GM18502 (cell line): ENCODE measurements around the gene P2RY11.

Source experiments
- ATAC-seq: cut with Tn5 transposase; IDR thresholded peaks from one replicate; pipeline ENCODE4 v1.9.1; 2021; ENCODE audit warnings: mild to moderate bottlenecking; ENCODE audit not compliant: unreplicated experiment, poor library complexity

The P2RY11 gene

DNA sequence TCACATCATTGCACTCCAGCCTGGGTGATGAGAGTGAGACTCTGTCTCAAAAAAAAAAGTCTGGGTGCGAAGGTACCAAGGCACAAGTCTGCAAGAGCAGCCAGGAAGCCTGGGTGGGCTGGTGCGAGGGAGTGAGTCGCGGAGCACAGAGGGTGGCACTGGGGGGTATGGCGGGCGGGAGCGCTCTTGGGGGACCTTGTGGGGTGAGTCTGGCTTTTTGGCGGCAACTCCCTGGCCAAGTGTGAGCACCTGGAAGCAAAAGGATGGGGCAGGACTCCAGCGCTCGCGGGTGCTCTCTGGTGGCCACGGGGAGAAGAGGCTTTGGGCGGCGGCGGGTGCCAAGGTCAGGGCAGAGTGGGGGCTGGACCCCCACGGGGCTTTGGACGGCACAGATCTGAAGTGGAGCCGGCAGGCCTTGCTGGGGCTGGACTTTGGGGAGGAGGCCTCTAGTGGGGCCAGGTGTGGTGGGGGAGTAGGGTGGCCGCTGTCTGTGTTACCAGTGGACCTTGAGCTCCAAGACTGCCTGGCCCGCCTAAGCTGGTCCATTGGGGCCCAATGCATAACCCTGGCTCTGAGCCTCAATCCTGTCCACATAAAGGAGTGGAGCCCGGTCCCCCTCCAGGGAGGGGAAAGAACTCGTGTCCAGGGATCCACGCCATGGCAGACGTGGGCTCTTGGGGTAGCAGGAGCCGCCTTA lies 1.6 kb downstream of the P2RY11 start:
- no peak for ATAC-seq

DNA sequence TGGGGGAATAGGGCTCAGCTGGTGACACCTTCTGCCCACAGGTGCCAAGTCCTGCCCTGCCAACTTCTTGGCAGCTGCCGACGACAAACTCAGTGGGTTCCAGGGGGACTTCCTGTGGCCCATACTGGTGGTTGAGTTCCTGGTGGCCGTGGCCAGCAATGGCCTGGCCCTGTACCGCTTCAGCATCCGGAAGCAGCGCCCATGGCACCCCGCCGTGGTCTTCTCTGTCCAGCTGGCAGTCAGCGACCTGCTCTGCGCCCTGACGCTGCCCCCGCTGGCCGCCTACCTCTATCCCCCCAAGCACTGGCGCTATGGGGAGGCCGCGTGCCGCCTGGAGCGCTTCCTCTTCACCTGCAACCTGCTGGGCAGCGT lies 2.1 kb downstream of the P2RY11 start:
- ATAC-seq, result no peak

DNA sequence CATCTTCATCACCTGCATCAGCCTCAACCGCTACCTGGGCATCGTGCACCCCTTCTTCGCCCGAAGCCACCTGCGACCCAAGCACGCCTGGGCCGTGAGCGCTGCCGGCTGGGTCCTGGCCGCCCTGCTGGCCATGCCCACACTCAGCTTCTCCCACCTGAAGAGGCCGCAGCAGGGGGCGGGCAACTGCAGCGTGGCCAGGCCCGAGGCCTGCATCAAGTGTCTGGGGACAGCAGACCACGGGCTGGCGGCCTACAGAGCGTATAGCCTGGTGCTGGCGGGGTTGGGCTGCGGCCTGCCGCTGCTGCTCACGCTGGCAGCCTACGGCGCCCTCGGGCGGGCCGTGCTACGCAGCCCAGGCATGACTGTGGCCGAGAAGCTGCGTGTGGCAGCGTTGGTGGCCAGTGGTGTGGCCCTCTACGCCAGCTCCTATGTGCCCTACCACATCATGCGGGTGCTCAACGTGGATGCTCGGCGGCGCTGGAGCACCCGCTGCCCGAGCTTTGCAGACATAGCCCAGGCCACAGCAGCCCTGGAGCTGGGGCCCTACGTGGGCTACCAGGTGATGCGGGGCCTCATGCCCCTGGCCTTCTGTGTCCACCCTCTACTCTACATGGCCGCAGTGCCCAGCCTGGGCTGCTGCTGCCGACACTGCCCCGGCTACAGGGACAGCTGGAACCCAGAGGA lies 2.6 kb downstream of the P2RY11 start:
- no peak for ATAC-seq

DNA sequence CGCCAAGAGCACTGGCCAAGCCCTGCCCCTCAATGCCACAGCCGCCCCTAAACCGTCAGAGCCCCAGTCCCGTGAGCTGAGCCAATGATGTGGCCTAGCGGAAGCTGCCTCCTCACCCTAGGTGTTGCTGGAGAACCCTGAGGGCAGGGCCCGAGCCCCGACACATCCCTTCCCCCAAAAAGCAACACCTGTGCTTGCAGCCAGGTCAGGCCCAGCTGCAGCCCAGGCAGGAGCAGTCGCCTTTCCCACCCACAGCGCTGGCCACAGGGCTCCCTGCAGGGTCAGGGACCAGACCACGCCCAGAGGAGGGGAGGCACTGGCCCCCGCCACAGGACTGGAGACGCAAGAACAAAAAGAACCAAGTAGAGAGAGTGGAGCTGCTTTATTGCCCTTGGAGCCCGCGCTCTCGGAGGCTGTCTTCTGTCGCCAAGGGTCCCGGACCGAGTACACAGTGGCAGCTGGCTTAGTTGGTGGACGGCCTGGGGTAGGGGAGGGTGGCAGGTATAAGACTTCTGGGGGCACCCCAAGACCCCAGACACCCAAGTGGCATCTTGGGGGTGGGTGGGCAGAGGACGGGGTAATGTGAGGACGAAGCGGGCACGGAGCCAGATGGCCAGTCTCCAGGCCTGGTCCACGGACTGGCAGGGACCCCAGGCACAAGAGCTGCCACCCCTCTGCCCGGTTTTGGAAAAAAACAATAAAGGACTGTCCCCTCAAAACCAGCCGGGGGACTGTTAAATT lies 3.3 kb downstream of the P2RY11 start:
- no peak for ATAC-seq

DNA sequence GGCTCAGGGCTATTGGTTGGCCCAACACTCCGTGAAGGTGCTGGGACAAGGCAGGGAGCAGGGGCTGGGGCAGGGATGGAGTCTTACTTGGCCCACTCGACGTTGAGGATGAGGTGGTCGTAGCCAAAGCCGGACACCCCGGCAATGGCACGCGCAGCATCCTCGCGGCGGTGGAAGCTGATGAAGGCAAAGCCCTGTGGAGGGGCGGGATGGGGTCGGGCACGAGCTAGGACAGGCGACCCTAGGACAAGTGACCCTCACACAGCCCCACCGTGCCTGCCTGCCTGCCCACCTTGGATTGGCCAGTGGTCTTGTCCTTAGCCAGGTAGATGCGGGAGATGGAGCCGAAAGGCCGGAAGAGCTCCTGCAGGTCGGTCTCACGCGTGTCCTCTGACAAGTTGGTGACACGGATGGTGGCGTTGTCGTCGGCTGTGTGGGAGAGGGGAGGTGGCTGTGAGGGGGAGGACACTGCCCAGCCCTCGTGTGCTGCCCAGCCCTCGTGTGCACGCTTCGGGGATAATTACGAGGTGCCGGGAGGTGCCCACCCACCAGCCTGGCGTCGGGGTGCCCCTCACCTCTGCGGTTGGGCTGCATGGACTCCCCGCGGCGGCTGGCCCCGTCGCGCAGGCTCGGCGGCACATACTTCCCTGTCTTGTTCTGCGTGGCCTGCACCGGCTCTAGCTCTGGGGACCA lies 4.0 kb downstream of the P2RY11 start:
- ATAC-seq, result no peak

DNA sequence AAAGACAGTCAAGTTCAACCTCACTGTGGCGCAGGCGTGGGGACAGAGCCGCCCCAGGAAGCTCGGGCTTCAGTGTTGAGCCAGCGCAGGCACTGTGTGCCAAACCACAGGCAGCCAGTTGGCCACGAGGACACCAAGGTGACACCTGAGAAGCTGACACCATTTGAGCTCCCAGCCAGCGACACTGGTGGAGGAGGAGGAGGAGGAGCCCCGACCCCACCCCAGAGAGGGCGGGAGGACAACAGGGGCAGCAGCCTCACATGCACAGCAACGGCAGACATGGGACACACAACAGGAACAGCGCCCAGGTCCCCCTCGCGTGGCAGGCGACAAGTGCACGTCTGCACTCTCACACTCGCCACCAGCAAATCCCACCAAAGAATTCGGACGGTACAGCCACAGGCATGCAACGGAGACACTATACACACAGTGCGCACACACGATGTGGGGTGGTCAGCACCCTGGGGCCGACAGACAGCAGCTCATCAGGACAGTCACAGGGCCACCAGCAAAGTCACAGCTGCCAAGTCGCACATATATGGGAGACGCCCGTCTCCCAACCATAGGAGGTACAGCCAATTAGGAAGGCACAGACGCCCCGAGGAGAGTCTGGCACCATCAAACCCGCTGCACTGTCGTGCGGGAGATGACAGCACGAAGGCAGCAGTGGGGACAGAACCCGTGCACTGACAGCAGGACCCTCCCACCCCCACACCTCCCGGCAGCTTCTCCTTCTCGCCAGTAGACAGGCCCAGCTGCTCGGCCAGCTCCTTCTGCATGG lies 4.8 kb downstream of the P2RY11 start:
- no peak for ATAC-seq

DNA sequence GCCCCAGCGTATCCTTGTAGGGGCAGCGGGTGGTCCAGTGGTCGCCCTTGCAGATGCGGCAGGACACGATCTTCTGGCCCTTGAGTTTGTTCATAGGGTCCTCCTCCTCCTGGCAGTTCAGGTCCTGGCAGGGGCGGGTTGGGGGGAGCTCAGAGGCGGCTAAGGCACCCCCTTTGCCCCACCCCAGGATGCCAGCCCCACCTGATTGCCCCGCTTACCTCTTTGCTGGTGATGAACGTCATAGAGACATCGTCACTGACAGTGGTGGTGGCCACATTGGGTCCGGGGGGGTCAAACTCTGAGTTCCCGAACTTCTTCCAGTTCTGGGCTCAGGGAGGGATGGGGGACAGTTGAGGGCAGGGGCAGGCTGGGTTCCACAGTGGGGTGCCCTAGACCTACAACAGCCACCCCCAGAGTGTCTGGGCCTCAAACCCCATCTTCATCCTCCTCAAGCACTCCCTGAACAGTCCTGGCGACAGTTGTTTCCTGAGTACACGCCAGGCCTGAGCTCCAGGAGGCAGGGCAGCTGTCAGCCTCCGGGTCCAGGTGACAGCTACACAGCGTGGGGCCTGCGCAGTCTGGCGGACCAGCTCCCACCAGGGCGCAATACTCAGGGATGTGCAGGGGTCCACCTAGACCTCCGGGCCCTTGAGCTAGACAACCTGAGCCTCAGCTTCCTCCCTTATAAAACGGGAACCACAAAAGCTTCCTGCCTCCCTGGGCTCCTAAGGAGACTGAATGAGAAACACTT lies 5.5 kb downstream of the P2RY11 start:
- no peak for ATAC-seq

DNA sequence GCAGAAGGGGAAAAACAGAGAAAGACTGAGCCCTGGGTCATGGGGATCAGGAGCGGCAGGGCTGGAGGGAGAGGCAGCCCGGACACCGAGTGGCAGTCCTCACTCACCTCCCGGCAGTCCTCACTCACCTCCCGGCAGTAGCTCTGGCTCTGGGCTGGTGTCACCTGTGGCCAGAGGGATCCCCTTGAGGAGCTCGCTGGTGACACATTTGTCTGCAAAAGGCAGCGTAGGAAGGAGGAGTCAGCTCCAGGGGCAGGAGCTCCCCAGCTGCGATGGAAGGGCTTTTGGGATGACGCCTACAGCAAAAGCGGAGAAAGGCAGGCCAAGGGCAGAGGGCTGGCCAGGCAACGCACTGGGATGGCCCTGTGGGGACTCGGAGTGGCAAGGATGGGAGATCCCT lies 7.5 kb downstream of the P2RY11 start:
- ATAC-seq, result no peak

DNA sequence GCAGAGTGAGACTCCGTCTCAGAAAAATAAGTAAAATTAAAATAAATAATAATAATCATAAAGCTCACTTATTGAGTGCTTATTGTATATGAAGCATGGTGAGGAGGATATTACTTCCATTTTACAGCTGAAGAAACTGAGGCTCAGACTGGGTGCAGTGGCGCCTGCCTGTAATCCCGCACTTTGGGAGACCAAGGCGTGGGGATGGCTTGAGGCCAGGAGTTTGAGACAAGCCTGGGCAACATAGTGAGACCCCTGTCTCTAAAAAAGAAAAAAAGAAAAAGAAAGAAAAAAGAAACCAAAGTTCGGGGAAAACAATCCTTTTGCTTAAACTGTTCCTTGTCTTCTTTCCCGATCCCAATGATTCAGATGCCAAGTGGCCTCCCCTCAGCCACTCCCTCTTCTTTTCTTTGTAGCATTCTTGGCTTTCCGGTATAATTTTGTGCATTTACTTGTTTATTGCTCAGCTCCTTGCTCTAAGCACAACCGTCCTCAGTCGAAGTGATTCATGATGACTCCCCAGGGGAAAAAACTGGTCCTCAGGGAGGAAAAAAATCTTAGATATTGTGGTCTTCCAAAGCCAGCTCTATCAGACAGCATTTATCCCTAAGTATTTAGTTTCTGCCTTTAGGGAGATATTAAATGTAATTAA lies 9.2 kb downstream of the P2RY11 start:
- ATAC-seq, result no peak

DNA sequence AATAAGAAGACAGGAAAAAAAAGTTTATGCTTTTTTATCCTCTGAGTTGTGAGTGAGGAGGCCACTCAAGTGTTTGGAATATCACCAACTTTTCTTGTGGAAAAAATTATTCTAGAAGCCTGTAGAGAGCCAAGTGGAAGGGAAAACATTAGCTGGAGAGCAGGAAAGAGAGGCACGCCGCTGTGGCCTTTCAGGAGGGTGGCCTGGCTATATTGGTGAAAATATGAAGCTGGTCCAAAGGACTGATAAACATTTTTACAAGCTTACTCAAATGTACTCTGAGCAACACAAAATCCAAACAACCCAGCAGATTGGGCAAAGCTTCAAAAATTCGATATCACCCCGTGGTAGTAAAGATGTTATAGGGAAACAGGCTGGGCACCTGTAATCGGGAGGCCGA lies 10.6 kb downstream of the P2RY11 start:
- no peak for ATAC-seq

DNA sequence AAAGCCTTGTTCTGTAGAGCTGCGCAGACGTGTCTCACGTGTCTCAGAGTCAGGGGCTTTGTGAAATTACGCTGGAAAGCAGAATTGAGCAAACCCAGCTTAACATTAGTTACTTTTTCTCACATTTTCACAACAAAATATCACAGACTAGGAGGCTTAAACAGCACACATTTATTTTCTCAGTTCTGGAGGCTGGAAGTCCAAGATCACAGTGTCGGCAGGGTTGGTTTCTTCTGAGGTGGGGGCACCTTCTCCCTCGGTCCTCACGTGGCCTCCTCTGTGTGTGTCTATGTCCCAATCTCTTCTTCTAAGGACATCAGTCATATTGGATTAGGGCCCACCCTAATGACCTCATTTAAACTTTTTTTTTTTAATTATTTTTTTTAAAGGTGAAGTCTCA lies 12.9 kb downstream of the P2RY11 start:
- no peak for ATAC-seq

DNA sequence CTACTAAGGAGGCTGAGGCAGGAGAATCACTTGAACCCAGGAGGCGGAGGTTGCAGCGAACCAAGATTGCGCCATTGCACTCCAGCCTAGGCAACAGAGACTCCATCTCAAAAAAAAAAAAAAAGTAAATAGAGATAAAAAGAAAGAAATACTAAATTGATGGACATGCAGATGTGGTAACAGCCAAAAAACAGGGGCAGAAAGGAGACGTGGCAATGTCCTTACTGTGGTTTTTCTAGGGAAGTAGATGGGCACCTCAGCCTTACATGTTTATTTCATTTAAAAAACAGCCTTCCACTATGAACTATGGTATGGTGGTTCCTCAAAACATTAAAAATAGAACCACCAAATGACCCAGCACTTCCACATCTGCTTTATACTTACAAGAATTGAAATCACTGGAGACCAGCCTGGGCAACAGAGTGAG lies 14.7 kb downstream of the P2RY11 start:
- ATAC-seq, result no peak

DNA sequence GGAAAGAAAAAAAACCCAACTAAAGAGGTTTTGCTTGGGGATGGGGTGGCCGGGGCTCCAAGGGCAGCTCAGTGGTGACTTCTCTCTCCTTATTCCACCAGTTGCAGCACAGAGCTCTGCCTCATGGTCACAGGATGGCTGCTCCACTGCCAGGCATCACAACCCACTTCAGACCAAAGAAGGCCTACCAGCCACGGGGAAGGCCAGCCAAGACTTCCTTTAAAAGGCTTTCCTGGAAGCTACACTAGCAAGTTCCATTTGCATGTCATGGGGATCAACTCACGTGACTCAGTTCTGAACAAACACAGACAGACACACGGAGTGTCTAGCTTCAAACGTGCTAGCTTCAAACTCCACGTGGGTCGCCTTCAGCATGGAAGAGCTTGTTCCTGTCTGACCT lies 21.4 kb downstream of the P2RY11 start:
- ATAC-seq, result no peak

DNA sequence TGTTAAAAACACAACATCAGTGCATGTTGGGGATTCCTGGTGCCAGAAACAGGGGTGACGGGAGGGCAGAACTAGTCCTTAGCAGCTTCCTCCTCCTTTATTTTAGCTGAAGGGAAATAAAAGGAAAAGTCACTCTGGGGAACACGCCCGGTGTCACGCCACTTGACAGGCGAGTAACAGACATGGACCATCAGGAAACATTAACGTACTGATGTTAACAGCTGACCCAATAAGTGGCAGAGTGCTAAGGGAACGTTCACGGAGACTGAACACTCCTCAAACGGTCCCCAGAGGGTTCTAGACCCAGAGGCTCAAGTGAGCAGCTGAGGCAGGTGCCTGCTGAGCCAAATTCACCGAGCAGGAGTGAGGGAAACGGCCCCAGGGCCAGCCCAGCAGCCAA lies 22.1 kb downstream of the P2RY11 start:
- ATAC-seq, result no peak

DNA sequence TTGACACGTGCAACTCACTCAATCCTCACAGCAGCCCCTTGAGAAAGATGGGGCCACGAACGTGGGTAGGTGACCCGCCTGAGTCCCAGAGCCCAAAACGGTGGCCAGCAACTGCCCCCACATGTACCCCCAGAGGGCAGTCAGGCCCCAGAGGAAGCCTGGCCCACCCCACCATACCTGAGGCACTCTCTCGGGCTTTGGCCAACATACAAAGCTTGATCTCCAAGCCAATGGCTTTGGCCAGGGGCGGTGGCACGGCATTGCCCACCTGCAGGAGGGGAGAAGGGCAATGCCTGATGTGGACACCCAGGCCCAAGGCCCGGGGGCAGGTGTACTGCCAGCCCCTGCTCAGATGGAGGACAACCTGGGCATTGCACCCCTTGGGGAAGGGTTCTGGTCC lies 22.5 kb downstream of the P2RY11 start:
- no peak for ATAC-seq

DNA sequence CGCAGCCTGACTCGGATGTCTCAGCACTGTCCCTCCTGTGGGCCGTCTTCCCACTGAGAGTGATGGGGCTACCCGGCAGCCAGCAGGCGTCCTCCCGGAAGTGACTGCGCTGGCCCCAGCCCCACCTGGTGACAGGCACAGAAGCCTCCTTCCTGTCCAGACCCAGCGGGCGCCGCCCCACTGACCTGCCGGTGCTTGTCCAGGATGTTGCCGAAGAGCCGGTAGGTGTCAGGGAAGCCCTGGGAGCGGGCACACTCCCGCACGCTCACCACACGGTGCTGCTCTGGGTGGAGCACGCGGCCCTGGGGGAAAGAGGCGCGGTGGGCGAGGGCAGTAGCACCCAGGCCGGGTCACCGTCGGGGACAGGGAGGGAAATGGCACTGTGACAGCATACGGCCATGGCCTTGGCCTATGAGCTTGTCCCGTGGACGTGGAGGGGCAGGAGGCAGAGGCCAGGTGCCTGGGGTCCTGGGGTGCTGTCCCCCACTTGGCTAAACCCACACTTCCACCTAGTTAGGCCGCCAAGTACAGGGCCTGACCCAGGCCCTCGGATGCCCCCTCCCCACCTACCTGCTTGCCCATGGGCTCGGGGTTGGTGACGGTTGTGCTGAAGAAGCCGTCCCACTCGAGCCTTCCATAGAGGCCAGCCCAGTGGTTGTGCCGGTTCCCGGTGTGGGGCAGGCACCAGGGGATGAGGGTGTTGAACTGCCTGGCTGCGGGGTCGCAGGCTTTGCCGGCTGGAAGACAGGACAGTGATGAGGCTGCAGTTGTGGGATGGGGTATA lies 24.2 kb downstream of the P2RY11 start:
- ATAC-seq, result no peak

DNA sequence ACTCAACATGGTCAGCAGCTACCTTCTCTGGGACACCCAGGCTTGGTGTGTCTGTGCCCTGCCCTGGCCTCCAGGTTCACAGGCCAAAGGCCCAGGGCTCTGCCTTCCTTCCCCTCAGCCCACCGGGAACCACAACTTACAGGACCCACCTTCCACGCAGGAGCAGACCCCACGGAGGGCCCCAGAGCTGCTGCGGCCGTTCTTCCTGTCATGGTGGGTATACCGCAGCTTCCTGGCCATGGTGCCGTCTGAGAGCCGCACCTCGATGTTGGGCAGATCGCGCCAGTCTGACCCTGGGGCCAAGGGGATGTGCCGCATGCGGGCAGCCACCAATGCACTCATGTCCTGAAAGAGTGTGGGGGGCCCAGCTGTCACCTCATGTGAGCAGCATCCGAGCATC lies 25.4 kb downstream of the P2RY11 start:
- no peak for ATAC-seq
